ENCODE measurements around the gene ZNF772.

The ZNF772 gene

GRCh38 chr19:57435062-57435978 lies 42.0 kb downstream of the ZNF772 start, which contains the start of gene ZNF749:
Gene ZNF749 (plus strand): TSS chr19:57435325. CDS start chr19:57435579, 254 bp downstream.
- peak; percentile 76 to 97 for DNase-seq

- DNase-seq = no peak
Observed at GRCh38 chr19:57434386-57435061, 42.8 kb downstream of the ZNF772 start.

GRCh38 chr19:57421037-57421436 lies 56.3 kb downstream of the ZNF772 start:
- no peak for DNase-seq

GRCh38 chr19:57419439-57419838 lies 57.9 kb downstream of the ZNF772 start:
- DNase-seq = no peak
